HEK293T (cell line): ENCODE data around the gene EWSR1.

Experiments used
- BHLHE40 ChIP-seq: fragments of 450-650 bp; IDR thresholded peaks from 2 replicates; pipeline ENCODE4 v1.6.1; 2016; ENCODE audit warnings: mild to moderate bottlenecking, moderate library complexity, borderline replicate concordance
- CTBP1 ChIP-seq: fragments of 450-650 bp; IDR thresholded peaks from 2 replicates; pipeline ENCODE4 v1.6.1; 2016; ENCODE audit warnings: borderline replicate concordance
- ELF4 ChIP-seq: fragments of 450-650 bp; IDR thresholded peaks from 2 replicates; pipeline ENCODE4 v1.6.1; 2017; ENCODE audit warnings: antibody characterized with exemption
- FOXA1 ChIP-seq: fragments of 450-650 bp; IDR thresholded peaks from 2 replicates; pipeline ENCODE4 v1.6.1; 2016; ENCODE audit warnings: mild to moderate bottlenecking
- FOXK2 ChIP-seq: fragments of 450-650 bp; IDR thresholded peaks from 2 replicates; pipeline ENCODE4 v1.6.1; 2016; ENCODE audit warnings: mild to moderate bottlenecking
- FOXM1 ChIP-seq: fragments of 450-650 bp; IDR thresholded peaks from 2 replicates; pipeline ENCODE4 v1.6.1; 2017; ENCODE audit warnings: mild to moderate bottlenecking, borderline replicate concordance
- NFRKB ChIP-seq: fragments of 450-650 bp; IDR thresholded peaks from 2 replicates; pipeline ENCODE4 v1.6.1; 2016; ENCODE audit warnings: mild to moderate bottlenecking, moderate library complexity
- SP1 ChIP-seq: fragments of 450-650 bp; IDR thresholded peaks from 2 replicates; pipeline ENCODE4 v1.6.1; 2017
- TARDBP ChIP-seq: fragments of 450-650 bp; IDR thresholded peaks from 2 replicates; pipeline ENCODE4 v1.6.1; 2016
- TF ChIP-seq, protein P1 (sequence below): fragments of 450-650 bp; IDR thresholded peaks from 2 replicates; pipeline ENCODE4 v1.6.1; 2016

GRCh38 chr22:29301716-29302401 is 33.8 kb downstream of the EWSR1 start:
- TF ChIP-seq FOXM1 (no peak), TARDBP (no peak), FOXA1 (no peak), BHLHE40 (no peak), ELF4 (no peak), FOXK2 (no peak), CTBP1 (no peak), SP1 (no peak), NFRKB (no peak)
- TF ChIP-seq, protein P1, sequence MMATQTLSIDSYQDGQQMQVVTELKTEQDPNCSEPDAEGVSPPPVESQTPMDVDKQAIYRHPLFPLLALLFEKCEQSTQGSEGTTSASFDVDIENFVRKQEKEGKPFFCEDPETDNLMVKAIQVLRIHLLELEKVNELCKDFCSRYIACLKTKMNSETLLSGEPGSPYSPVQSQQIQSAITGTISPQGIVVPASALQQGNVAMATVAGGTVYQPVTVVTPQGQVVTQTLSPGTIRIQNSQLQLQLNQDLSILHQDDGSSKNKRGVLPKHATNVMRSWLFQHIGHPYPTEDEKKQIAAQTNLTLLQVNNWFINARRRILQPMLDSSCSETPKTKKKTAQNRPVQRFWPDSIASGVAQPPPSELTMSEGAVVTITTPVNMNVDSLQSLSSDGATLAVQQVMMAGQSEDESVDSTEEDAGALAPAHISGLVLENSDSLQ: no peak
